Ammon's horn (tissue), 1 donor: ENCODE results near the gene PRKAA2.
A peak's percentile ranks its signal among the peaks of the same experiment; 100 is the strongest.

Experiments used
- DNase-seq: peaks from one replicate; pipeline ENCODE4 v3.0.0-alpha.2; 2016; ENCODE audit warnings: low spot score

Gene PRKAA2

GRCh38 chr1:56654126-56654923, 9.2 kb downstream of the PRKAA2 start:
- DNase-seq = no peak

- DNase-seq = no peak
Measured at GRCh38 chr1:56655991-56656613, 11.0 kb downstream of the PRKAA2 start.

- DNase-seq = no peak
Measured at GRCh38 chr1:56658254-56658653, 13.1 kb downstream of the PRKAA2 start.

GRCh38 chr1:56660293-56660692, 15.2 kb downstream of the PRKAA2 start:
- no peak for DNase-seq

GRCh38 chr1:56663846-56664245, 18.7 kb downstream of the PRKAA2 start:
- DNase-seq = no peak

GRCh38 chr1:56665384-56665783, 20.3 kb downstream of the PRKAA2 start:
- DNase-seq = no peak

GRCh38 chr1:56666112-56666608, 21.0 kb downstream of the PRKAA2 start:
- no peak for DNase-seq

GRCh38 chr1:56670350-56670749, 25.2 kb downstream of the PRKAA2 start:
- no peak for DNase-seq

- no peak for DNase-seq
Measured at GRCh38 chr1:56671085-56671484, 26.0 kb downstream of the PRKAA2 start.

GRCh38 chr1:56671542-56671941, 26.4 kb downstream of the PRKAA2 start:
- DNase-seq = no peak

- DNase-seq = no peak
Measured at GRCh38 chr1:56672579-56672978, 27.5 kb downstream of the PRKAA2 start.

- no peak for DNase-seq
Measured at GRCh38 chr1:56675763-56676162, 30.6 kb downstream of the PRKAA2 start.

- DNase-seq = no peak
Measured at GRCh38 chr1:56676571-56677035, 31.5 kb downstream of the PRKAA2 start.

GRCh38 chr1:56683569-56683968, 38.5 kb downstream of the PRKAA2 start:
- DNase-seq = no peak

- DNase-seq = no peak
Measured at GRCh38 chr1:56686169-56686568, 41.1 kb downstream of the PRKAA2 start.

- DNase-seq = no peak
Measured at GRCh38 chr1:56688522-56689026, 43.5 kb downstream of the PRKAA2 start.

GRCh38 chr1:56696663-56697062, 51.5 kb downstream of the PRKAA2 start:
- DNase-seq = no peak

GRCh38 chr1:56703747-56704146, 58.6 kb downstream of the PRKAA2 start:
- no peak for DNase-seq

- DNase-seq = no peak
Measured at GRCh38 chr1:56707379-56707778, 62.3 kb downstream of the PRKAA2 start.

- peak; percentile 65 for DNase-seq
Measured at GRCh38 chr1:56709269-56709880, 64.3 kb downstream of the PRKAA2 start.

GRCh38 chr1:56709995-56710394, 64.9 kb downstream of the PRKAA2 start:
- DNase-seq = no peak

GRCh38 chr1:56710646-56711045, 65.5 kb downstream of the PRKAA2 start:
- no peak for DNase-seq

- DNase-seq = no peak
Measured at GRCh38 chr1:56712150-56712549, 67.0 kb downstream of the PRKAA2 start.
